Right atrium auricular region (tissue), 2 donors: Measurements from ENCODE around the gene CFAP299. TPM values are rescaled to one million over a fixed set of nuclear protein-coding genes. Genes with fewer than 3 reads are reported as not detected.

Source experiments
- DNase-seq: peaks from one replicate; pipeline ENCODE4 v3.0.0-alpha.2; 2019; ENCODE audit warnings: low spot score
- H3K27ac ChIP-seq, 2 donors: fragments of 200-600 bp; sonication (generic); 1 replicate in 1 of 2; 2 replicates in 1 of 2; pipeline ENCODE4 v1.5.1; 2016 to 2019
- H3K27me3 ChIP-seq, 2 donors: fragments of 200-600 bp; sonication (generic); one replicate each; pipeline versions ENCODE4 v1.5.1 to v1.6.0; 2017 to 2019
- H3K36me3 ChIP-seq: fragments of 200-600 bp; sonication (generic); one replicate; pipeline ENCODE4 v1.5.1; 2016
- H3K4me1 ChIP-seq, 2 donors: fragments of 200-600 bp; sonication (generic); one replicate each; pipeline versions ENCODE4 v1.5.1 to v1.6.0; 2017 to 2019
- H3K4me3 ChIP-seq, 2 donors: fragments of 200-600 bp; sonication (generic); 1 replicate in 1 of 2; 2 replicates in 1 of 2; pipeline ENCODE4 v1.5.1; 2017 to 2019; ENCODE audit warnings: mild to moderate bottlenecking in 1 of 2, moderate library complexity in 1 of 2
- H3K9me3 ChIP-seq, 2 donors: fragments of 200-600 bp; sonication (generic); one replicate each; pipeline ENCODE4 v1.5.1; 2019
- CTCF ChIP-seq, 2 donors: fragments of 200-600 bp; sonication (generic); IDR thresholded peaks; one replicate each; pipeline ENCODE4 v1.5.1; 2019; ENCODE audit warnings: antibody characterized with exemption in 2 of 2
- total RNA-seq, 2 donors: library from RNA; depleted of rRNA; stranded (reverse); fragments of >200 nt; gene quantifications; one replicate each; pipeline ENCODE4 v1.1.0, GENCODE V29; 2016

Gene CFAP299
- total RNA-seq, 2 donors from 2014 or later, result not detected

- Histone ChIP-seq H3K4me1 (no peaks in the 10 kb centered on the region), H3K9me3 (no peaks in the 10 kb centered on the region), H3K4me3 (no peak overlapping the region), H3K27me3 (no peaks in the 10 kb centered on the region), H3K36me3 (no peaks in the 10 kb centered on the region), H3K27ac (no peak overlapping the region)
- DNase-seq, result no peak
- no peak for TF ChIP-seq CTCF (IDR thresholded peaks at IDR 0.05)
Measured at GRCh38 chr4:80840396-80840795, 504.9 kb downstream of the CFAP299 start.

DNA sequence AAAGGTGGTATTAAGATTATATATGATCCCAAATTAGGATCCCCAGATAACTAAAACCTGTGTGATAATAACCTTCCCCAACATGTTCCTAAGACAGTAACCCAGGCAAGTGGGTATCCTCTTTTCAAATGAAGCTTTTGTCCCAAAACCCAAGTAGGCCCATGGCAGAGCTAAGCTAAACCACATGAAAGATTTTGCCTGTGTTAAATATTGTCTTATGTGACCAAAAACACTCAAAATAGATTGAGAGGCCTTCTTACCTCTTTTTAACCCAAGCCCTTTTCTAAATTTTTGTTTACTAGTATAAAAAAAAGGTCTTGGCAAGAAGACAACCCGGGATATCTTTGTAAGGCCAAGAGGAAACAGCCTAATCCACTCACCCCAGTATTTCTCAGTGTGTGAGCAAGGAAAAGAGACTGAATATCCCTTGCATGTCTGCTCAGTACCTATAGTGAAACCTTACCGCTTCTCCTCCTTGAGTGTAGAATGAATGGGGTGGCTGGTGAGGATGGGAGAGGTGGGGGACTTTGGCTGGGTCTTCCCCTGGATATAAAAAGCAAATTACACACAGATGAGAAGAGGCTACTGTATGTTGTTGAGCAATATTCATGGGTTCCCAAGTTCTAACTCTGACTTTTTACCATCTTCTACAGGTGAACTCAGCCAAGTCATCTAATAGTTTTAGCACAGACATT lies 506.2 kb downstream of the CFAP299 start:
- TF ChIP-seq CTCF (IDR thresholded peaks at IDR 0.05), result no peak
- Histone ChIP-seq H3K4me3 (no peak overlapping the region), H3K27ac (no peak overlapping the region), H3K4me1 (no peaks in the 10 kb centered on the region), H3K27me3 (no peaks in the 10 kb centered on the region), H3K36me3 (no peaks in the 10 kb centered on the region), H3K9me3 (no peaks in the 10 kb centered on the region)
- no peak for DNase-seq

GRCh38 chr4:80846210-80846609 lies 510.7 kb downstream of the CFAP299 start:
- no peak for DNase-seq
- Histone ChIP-seq H3K4me3 (no peak overlapping the region), H3K36me3 (no peaks in the 10 kb centered on the region), H3K27me3 (no peaks in the 10 kb centered on the region), H3K27ac (no peak overlapping the region), H3K4me1 (no peaks in the 10 kb centered on the region), H3K9me3 (no peaks in the 10 kb centered on the region)
- no peak for TF ChIP-seq CTCF (IDR thresholded peaks at IDR 0.05)

DNA sequence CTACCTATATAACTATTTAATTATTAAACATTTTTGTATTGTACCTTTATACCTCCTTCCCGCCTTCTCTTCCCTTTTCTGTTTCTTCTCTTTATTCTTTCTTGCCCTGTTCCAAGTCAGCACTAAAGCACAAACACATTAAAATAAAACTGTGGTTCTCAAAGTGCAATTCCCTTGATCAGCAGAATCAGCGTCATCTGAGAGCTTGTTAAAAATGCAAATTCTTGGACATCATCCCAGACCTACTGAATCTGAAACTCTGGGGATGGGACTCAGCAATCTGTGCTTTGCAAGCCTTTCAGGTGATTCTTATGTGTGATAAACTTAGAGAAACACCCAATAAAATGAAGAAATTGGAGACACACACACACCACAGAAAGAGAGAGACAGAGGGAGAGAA lies 516.5 kb downstream of the CFAP299 start:
- Histone ChIP-seq H3K27me3 (no peaks in the 10 kb centered on the region), H3K4me1 (no peaks in the 10 kb centered on the region), H3K36me3 (no peaks in the 10 kb centered on the region), H3K27ac (no peak overlapping the region), H3K4me3 (no peak overlapping the region), H3K9me3 (no peaks in the 10 kb centered on the region)
- TF ChIP-seq CTCF (IDR thresholded peaks at IDR 0.05), result no peak
- DNase-seq, result no peak

DNA sequence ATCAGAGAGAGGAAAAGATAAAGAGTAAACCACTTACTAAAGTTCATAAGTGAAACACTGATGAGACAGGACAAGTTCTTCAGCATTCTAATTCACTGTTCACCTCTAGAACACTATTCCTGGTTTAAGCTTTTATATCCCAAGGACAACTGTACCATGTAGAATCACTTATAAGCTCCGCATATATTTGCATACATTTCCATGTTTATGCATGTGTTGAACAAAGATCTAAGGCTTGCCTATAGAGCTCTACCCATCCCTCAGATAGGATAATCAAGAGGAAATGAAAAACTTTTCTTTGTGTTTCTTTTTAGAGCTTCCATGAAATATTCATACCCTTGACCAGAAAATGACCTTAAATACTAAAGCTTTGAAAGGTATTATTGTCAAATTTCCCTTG lies 538.0 kb downstream of the CFAP299 start:
- no peaks in the 10 kb centered on the region for H3K9me3 ChIP-seq

More for the DNA sequence above, 538.0 kb downstream of the CFAP299 start:
- no peak for DNase-seq
- Histone ChIP-seq H3K4me1 (no peaks in the 10 kb centered on the region), H3K27ac (no peak overlapping the region), H3K36me3 (no peaks in the 10 kb centered on the region), H3K27me3 (no peaks in the 10 kb centered on the region), H3K4me3 (no peak overlapping the region)
- TF ChIP-seq CTCF (IDR thresholded peaks at IDR 0.05), result no peak
